ENCODE measurements around the gene HEYL.

The HEYL gene

DNA sequence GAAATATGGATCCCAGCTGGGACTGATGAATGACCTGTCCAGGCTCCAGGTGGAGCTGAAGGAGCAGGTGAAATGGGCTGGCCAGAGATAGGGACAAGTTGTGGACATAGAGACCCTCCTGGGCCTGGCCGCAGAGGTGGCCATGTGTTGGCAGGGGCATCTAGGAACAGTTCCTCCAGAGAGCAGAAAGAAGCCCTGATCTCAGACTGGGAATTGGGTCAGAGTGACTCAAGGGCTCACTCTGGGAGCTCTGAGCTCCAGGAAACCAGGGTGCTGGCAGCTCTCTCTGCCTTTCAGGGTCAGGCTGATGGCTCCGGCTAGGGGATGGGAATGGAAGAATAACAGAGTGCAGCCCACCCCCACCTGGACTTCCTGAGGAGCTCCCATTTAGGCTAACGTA is 29.5 kb upstream of the HEYL start:
- Histone ChIP-seq H3K4me3 (no peak overlapping the region), H3K27ac (no peak overlapping the region)

DNA sequence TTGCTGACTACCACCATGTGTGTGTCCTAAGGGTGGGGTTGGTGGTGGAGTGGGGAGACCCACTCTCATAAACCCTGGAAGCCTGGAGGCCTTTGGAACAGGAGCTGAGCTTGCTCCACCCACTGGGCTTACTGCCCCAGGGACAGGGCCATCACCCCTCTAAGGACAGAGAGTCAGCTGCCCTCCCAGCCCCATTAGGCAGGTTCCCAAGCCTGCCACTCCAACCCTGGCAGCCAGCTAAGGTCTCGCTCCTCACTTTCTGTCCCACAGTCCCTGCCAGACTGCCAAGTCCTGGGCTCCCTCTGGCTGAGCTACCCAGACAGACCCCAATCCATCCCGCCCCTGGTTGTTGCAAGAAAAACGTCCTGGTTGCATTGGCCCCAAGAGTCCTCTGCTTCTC is 28.7 kb upstream of the HEYL start:
- Histone ChIP-seq H3K27ac (no peak overlapping the region), H3K4me3 (no peak overlapping the region)

DNA sequence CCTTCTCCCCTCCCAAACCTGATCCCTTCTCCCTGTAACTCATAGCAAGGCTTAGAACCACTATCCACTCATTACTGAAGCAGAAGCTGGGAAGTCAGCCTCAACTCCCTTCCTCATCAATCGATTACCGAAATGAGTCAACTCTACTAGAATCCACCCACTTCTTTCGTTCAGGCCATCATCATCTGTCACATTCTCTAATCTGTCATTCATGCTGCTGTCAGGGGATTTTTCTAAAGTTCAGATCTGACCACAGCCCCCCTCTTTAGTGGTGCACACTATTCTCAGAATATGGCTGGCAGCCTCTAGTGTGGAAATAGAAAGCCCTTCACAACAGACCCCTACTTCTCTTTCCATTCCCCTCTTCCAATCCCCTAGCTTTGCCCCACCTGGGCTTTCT is 27.3 kb upstream of the HEYL start:
- Histone ChIP-seq H3K27ac (no peak overlapping the region), H3K4me3 (no peak overlapping the region)

- no peak overlapping the region for H3K27ac ChIP-seq
- no peak overlapping the region for H3K4me3 ChIP-seq
These were observed 24.1 kb upstream of the HEYL start for GRCh38 chr1:39663559-39663958.

DNA sequence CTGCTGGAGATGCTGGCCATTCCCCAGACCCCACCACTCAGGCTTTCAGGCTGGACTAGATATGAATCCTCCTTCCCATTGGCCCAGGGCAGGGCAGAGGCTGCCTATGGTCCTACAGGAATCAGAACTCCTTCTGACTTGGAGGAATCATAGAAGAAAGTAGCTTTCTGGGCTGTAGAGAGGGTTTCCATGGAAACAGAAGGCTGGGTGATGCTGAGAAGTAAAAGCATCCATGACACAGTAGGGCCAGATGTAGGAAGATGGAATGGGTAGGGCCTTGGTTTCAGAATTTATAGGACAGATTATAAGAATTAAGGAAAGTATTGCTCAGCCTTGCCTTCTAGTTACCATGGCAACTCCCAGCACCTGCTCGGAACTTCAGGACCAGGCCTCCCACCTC is 23.4 kb upstream of the HEYL start:
- Histone ChIP-seq H3K4me3 (no peak overlapping the region), H3K27ac (no peak overlapping the region)

- Histone ChIP-seq H3K4me3 (no peak overlapping the region), H3K27ac (no peak overlapping the region)
These were observed 20.1 kb upstream of the HEYL start for GRCh38 chr1:39659538-39659937.

- no peak overlapping the region for H3K4me3 ChIP-seq
- no peak overlapping the region for H3K27ac ChIP-seq
These were observed 19.7 kb upstream of the HEYL start for GRCh38 chr1:39659110-39659509.

- Histone ChIP-seq H3K4me3 (no peak overlapping the region), H3K27ac (no peak overlapping the region)
These were observed 18.6 kb upstream of the HEYL start for GRCh38 chr1:39657923-39658485.

GRCh38 chr1:39657402-39657801 is 18.0 kb upstream of the HEYL start:
- no peak overlapping the region for H3K4me3 ChIP-seq
- H3K27ac ChIP-seq, result no peak overlapping the region

DNA sequence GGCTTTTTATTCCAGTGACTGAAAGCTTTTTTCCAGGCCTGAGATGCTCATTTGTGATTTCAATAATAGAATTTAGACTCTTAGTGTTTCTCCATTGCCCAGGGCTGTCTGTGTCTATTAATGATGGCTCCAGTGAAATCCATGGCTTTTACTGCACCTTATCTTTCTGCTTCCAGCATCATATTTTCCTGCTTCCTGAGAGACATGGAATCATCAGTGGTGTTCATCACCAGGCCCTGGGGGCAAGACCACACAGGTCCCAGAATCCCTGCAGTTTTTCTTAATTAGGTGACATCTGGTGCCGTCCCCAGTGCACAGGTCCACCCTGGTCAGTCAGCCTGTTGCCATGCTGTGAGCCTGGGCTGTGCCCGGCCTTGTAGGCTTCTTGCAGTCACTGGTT is 16.9 kb upstream of the HEYL start:
- H3K27ac ChIP-seq, result no peak overlapping the region
- H3K4me3 ChIP-seq, result no peak overlapping the region

DNA sequence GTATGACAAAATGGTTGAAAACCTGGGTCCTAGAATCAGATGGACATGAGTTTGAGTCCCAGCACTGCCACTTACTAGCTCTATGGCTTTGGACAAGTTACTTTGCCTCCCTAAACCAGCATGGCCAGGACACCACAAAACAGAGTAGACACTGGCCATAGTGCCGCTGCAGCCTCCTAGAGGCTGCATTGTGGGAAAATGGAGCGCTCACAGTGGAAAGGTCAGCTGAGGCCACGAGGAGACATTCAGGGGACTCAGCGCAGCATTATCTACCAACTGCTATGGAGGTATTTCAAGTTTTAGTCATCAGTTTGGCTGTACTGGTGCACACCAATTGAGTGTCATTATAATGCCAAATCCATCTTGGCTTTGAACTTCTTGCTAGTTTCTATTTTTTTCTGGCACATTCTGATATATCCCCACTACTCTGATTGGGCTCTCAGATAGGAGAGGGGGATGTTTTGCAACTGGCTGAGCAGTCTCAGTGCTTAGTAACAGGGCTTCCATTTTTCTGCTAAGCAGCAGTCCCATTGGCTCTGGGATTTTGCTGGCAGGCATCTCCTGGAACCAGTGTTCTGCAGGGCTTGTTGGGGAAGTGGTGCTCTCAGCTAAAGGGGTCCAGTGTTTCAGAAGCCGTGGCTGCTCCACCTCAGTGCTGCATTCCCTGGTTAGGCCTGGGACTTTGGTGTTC is 16.3 kb upstream of the HEYL start:
- no peak overlapping the region for H3K4me3 ChIP-seq
- no peak overlapping the region for H3K27ac ChIP-seq

- Histone ChIP-seq H3K27ac (no peak overlapping the region), H3K4me3 (no peak overlapping the region)
These were observed 14.8 kb upstream of the HEYL start for GRCh38 chr1:39654291-39654690.

- H3K4me3 ChIP-seq, result no peak overlapping the region
- no peak overlapping the region for H3K27ac ChIP-seq
These were observed 14.1 kb upstream of the HEYL start for GRCh38 chr1:39653546-39654031.

DNA sequence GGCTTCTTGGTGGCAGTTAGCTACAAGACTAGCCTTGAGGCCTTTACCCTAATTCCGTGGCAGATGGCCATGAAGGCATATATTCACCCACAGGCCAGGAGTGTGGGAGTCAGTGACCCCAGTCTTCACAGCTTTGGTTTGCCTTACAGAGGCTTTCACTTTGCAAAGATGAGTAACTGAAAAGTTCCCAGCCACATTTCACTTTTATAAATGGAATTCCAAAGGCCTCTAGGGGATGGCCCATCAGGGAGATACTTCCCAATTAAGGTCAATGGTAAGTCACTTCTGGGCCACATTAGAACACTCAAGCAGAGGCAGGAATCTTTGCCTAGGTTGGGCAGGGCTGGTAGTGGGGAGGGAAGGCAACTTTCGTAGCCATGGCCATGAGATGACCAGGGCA is 13.1 kb upstream of the HEYL start:
- no peak overlapping the region for H3K4me3 ChIP-seq
- no peak overlapping the region for H3K27ac ChIP-seq

DNA sequence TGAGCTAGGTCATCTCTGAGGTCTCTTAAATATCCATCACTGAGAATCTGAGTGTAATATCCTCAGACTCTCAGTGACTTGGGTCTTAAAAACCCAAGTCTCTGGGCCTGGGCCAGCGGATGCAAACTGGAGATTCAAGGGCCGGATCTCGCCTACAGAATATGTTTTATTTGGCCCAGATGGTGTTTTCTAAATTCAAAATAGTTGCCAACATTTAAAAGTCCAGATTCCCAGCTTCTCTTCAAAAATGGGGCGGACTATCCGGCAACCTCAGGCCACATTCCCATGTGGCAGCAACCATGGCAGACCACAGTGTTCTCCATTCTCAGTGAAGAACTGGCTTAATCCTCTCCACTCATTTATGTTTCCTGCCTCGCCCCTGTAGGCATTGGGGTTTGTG is 12.7 kb upstream of the HEYL start:
- Histone ChIP-seq H3K27ac (no peak overlapping the region), H3K4me3 (no peak overlapping the region)

DNA sequence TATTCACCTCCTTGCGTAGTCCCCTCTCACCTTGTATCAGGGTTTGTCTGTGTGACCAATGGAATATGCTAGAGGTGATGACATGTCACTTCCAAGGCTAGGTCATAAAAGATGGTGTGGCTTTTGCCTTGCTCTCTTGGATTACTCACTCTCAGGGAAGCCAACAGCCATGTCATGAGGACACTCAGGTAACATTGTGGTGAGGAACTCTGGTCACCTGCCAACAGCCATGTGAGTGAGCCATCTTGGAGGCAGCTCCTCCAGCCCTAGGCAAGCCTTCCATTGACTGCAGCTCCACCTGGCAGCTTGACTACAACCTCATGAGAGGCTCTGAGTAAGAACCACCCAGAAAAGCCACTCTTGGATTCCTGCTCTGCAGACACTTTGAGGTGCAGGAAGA is 11.0 kb upstream of the HEYL start:
- Histone ChIP-seq H3K4me3 (no peak overlapping the region), H3K27ac (no peak overlapping the region)

GRCh38 chr1:39649636-39650185 is 10.3 kb upstream of the HEYL start:
- no peak overlapping the region for H3K4me3 ChIP-seq
- H3K27ac ChIP-seq, result no peak overlapping the region

DNA sequence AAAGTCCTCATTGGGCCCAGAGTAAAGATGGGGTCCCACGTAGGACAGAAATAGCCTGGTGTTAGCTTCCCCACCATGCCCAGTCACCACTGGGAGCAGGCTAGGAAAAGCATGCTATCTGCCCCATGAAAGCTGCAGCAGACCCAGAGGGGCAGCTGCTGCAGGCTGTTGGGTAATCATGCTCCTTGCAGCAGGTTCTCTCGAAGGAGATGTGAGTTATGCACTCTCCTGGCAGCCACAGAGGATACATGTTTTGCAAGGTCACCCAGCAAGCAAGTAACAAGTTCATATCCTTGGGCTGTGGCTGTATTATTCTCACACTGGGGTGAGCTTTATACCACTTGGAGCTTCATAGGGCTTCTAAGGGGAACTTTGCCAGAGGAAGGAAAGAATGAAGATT is 9.1 kb upstream of the HEYL start:
- no peak overlapping the region for H3K27ac ChIP-seq
- no peak overlapping the region for H3K4me3 ChIP-seq

GRCh38 chr1:39647247-39647646 is 7.8 kb upstream of the HEYL start:
- no peak overlapping the region for H3K4me3 ChIP-seq
- peak overlapping the region in 9 of 21 experiments; percentile 5 to 61 (median 56) for H3K27ac ChIP-seq

DNA sequence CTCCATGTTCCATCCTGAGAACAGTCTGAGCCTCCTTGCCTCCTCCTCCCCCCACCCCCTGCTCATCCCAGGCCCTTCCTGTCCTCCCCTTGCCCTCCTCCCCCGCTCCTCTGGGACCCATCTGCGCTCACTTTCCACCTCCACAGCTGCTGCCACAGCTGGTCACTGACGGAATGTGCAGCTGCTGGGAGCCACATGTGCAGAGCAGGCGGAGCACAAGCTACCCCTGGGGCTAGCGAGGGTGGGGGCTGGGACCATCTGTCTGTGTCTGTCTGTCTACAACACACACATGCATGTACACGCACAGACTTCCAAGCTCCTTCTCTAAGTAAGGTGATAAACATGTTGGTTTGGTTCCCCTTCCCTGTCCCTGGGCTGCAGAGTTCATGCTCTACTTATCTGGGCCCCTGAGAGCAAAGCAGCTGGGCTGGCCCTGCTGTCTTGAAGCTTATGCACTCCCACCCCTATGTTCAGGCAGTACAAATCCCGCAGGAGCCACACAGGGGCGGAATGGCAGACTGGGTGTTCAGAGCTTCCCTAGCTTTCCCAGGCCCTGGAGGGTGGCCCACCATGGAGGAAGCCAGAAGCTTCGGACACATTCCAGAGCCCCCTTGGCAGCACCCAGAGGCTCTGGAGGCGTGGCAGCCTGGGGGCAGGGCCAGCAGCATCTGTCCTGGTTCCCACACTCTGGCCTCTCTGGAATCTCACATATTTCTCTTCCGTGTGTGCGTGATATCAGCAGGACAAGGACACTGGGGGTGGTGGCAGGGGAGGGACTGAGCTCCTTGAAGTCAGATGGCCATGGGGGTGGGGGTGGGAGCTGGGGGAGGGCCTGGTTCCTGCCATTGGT is 7.0 kb upstream of the HEYL start:
- no peak overlapping the region for H3K4me3 ChIP-seq
- H3K27ac ChIP-seq, result peak overlapping the region in 11 of 21 experiments; percentile 19 to 61 (median 42)
